ENCODE data around the gene PTGFRN. TPM values are rescaled to one million over a fixed set of nuclear protein-coding genes. Genes with fewer than 3 reads are reported as not detected.

PTGFRN gene
- total and polyA plus RNA-seq, 2 of the 8 experiments (the other 6 are each of a cell fraction or from before 2014, with no cell fraction given) = 13.0 to 32.6 TPM

GRCh38 chr1:117037802-117038201 lies 128.1 kb downstream of the PTGFRN start:
- H3K4me2 ChIP-seq (ENCODE audit: insufficient read depth in 1 of 2, low read depth in 2 of 2, low read length in 2 of 2) = no peak overlapping the region
- no peak overlapping the region for H2BK15ac ChIP-seq (ENCODE audit: low read length)
- no peak overlapping the region for H4K91ac ChIP-seq (replicated peaks; ENCODE audit: insufficient read length, low read length)
- H3K23ac ChIP-seq (ENCODE audit: insufficient read length) = no peak overlapping the region
- no peak for DNase-seq (ENCODE audit: low read depth in 1 of 2, low spot score in 2 of 2)
- no peak overlapping the region for H3K27ac ChIP-seq (ENCODE audit: low read depth, low read length)
- H2BK12ac ChIP-seq (ENCODE audit: low read depth, low read length) = no peak overlapping the region
- no peak overlapping the region for H3K56ac ChIP-seq (replicated peaks; ENCODE audit: insufficient read length, low read depth, low read length)
- WGBS, 2 experiments (ENCODE audit: extremely low coverage in 1 of 2, insufficient coverage in 1 of 2, insufficient read length in 1 of 2, insufficient replicate concordance in 2 of 2, low coverage in 1 of 2, low lambda C conversion rate in 2 of 2, missing lambda C conversion rate in 1 of 2) = 80% methylated on average over 1 of the region's 1 CpG; no CpG with 5 or more reads in 1 of the 2 experiments
- no peak overlapping the region for H3K4me3 ChIP-seq (ENCODE audit: extremely low read depth in 1 of 4, insufficient read depth in 2 of 4, low read depth in 3 of 4, low read length in 4 of 4)
- no peaks in the 10 kb centered on the region for H3K36me3 ChIP-seq (ENCODE audit: control insufficient read depth in 2 of 4, insufficient read depth in 4 of 4, low read length in 3 of 4)
- no peak overlapping the region for H3K4ac ChIP-seq (replicated peaks; ENCODE audit: insufficient read length, low read depth, low read length)
- no peak overlapping the region for H3K14ac ChIP-seq (ENCODE audit: insufficient read length)
- no peaks in the 10 kb centered on the region for H3K23me2 ChIP-seq (ENCODE audit: low read depth, low read length)
- H3K9me3 ChIP-seq (ENCODE audit: insufficient read depth in 2 of 2, low read depth in 1 of 2, low read length in 1 of 2) = no peaks in the 10 kb centered on the region
- no peak overlapping the region for H2BK5ac ChIP-seq (ENCODE audit: low read depth, low read length)
- no peak overlapping the region for H2AFZ ChIP-seq (ENCODE audit: low read length)
- CTCF ChIA-PET (ENCODE audit: partially characterized antibody) = interaction anchor here (0.8 to 1.8 kb wide), 2 partner anchors 274 to 365 kb away, joined by 3 to 6 read pairs; no protein-coding TSS in a partner anchor
- peaks cover 0 to 6% (median 0%) of the 10 kb centered on the region in 4 experiments; a peak in 2 of 7 replicates for H3K4me1 ChIP-seq (replicated peaks in 1 of 4; ENCODE audit: control insufficient read depth in 3 of 4, insufficient read depth in 4 of 4, low read length in 3 of 4)
- H3K27me3 ChIP-seq (replicated peaks in 1 of 4; ENCODE audit: control insufficient read depth in 3 of 4, extremely low read depth in 1 of 4, insufficient read depth in 3 of 4, low read length in 3 of 4) = no peaks in the 10 kb centered on the region
- H3K79me2 ChIP-seq (ENCODE audit: control insufficient read depth in 1 of 2, insufficient read depth in 2 of 2, low read length in 2 of 2) = no peaks in the 10 kb centered on the region
- no peaks in the 10 kb centered on the region for H3K79me1 ChIP-seq (ENCODE audit: low read depth, low read length)
- no peak overlapping the region for H2BK20ac ChIP-seq (ENCODE audit: low read length)
- H2AK5ac ChIP-seq (ENCODE audit: low read depth, low read length) = no peak overlapping the region
- H4K20me1 ChIP-seq (replicated peaks in 1 of 2; ENCODE audit: control insufficient read depth in 1 of 2, insufficient read depth in 2 of 2, low read length in 2 of 2) = no peaks in the 10 kb centered on the region
- H2BK120ac ChIP-seq (replicated peaks; ENCODE audit: low read depth, low read length) = no peak overlapping the region
- H4K8ac ChIP-seq (ENCODE audit: extremely low read depth, insufficient read depth, low read length) = no peak overlapping the region
- no peak overlapping the region for H3K9ac ChIP-seq (replicated peaks in 1 of 4; ENCODE audit: extremely low read depth in 1 of 4, low read depth in 3 of 4, low read length in 3 of 4)
- FAIRE-seq = no peak
- H4K5ac ChIP-seq (ENCODE audit: insufficient read length, low read depth, low read length) = no peak overlapping the region
- POLR2A ChIA-PET (ENCODE audit: partially characterized antibody) = interaction anchor here (3.0 kb wide), 1 partner anchor 22 kb away, joined by 8 read pairs; the partner anchor contains the start of gene TTF2
- H3K18ac ChIP-seq (ENCODE audit: extremely low read depth, low read length) = no peak overlapping the region
- no peak for TF ChIP-seq HDAC6 (IDR thresholded peaks at IDR 0.05; ENCODE audit: low read depth, low read length)
- no peak for TF ChIP-seq ZNF274 (IDR thresholded peaks at IDR 0.05; ENCODE audit: borderline replicate concordance, extremely low read depth, low read length)
- TF ChIP-seq SAP30 (IDR thresholded peaks at IDR 0.05; ENCODE audit: insufficient read depth, insufficient replicate concordance, low read length) = no peak
- no peak for TF ChIP-seq KDM1A (IDR thresholded peaks at IDR 0.05; ENCODE audit: borderline replicate concordance, low read length)
- TF ChIP-seq POU5F1 (IDR thresholded peaks at IDR 0.05; ENCODE audit: low read depth, low read length) = no peak
- TF ChIP-seq BCL11A (IDR thresholded peaks at IDR 0.05; ENCODE audit: low read depth in 2 of 2, low read length in 2 of 2) = no peak
- TF ChIP-seq SRF (IDR thresholded peaks at IDR 0.05; ENCODE audit: low read depth, low read length) = no peak
- no peak for TF ChIP-seq GTF2F1 (IDR thresholded peaks at IDR 0.05; ENCODE audit: borderline replicate concordance, low read depth, low read length)
- TF ChIP-seq SP2 (IDR thresholded peaks at IDR 0.05; ENCODE audit: low read length) = no peak
- TF ChIP-seq CBX5 (IDR thresholded peaks at IDR 0.05; ENCODE audit: low read depth, low read length) = no peak
- no peak for TF ChIP-seq TBP (IDR thresholded peaks at IDR 0.05; ENCODE audit: low read depth, low read length)
- TF ChIP-seq TEAD4 (IDR thresholded peaks at IDR 0.05; ENCODE audit: low read depth, low read length) = no peak
- no peak for TF ChIP-seq EZH2 (IDR thresholded peaks at IDR 0.05; ENCODE audit: low read depth, low read length, severe bottlenecking)
- TF ChIP-seq, protein P1, sequence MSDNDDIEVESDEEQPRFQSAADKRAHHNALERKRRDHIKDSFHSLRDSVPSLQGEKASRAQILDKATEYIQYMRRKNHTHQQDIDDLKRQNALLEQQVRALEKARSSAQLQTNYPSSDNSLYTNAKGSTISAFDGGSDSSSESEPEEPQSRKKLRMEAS (IDR thresholded peaks at IDR 0.05) = no peak

Measured in H1 (cell line).